ENCODE results near the gene TMEM11.

The TMEM11 gene

DNA sequence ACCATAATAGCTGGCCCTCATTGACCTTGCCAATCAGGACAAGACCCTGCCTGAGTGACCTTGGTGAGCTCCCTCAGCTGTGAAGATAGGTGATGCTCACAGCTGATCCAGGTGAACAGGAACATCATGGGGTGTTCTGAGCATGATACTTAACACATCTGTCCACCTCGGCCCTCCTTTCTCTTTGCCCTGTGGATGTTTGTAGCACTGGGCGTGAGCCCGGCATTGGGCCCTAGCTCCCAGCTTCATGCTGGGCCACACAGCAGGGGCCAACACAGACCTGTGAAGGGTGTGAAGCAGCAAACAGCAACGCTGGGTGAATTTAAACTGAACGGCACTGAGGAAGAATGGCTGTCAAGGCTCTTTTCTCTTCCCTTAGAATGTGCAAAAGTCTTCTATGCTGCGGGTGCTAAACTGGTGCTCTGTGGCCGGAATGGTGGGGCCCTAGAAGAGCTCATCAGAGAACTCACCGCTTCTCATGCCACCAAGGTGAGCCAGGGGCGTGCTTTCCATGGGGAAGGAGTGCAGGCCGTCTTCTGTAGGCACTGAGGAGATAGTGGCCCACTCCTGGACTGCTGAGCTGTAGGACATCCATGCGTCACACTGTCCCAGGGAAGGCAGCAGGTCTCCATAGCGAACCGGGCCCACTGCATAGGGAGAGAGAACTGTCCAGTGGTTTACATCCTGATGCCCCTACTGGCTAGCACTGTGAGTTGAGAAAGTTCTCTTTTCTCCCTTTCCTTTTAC is 35.9 kb downstream of the TMEM11 start:
- DNase-seq, result no peak

DNA sequence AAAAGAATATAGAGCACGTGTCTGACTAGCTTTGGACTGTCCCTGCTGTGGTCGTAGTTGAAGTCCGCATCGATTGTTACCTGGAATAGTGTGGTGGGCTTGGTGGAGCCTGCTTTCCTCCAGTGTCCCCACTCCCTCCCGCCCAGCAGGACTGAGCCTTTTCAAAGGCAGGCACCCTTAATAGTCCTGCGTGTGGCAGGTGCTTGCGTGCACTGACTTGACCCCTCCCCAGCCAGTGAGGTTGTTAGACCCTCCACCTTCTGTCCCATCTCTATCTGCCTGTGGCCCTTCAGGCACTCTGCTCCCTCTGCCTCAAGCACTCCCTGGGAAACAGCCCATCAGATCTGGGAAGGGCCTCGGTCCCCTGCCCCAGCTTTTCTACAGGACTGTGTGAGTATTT is 36.6 kb downstream of the TMEM11 start:
- DNase-seq, result no peak

DNA sequence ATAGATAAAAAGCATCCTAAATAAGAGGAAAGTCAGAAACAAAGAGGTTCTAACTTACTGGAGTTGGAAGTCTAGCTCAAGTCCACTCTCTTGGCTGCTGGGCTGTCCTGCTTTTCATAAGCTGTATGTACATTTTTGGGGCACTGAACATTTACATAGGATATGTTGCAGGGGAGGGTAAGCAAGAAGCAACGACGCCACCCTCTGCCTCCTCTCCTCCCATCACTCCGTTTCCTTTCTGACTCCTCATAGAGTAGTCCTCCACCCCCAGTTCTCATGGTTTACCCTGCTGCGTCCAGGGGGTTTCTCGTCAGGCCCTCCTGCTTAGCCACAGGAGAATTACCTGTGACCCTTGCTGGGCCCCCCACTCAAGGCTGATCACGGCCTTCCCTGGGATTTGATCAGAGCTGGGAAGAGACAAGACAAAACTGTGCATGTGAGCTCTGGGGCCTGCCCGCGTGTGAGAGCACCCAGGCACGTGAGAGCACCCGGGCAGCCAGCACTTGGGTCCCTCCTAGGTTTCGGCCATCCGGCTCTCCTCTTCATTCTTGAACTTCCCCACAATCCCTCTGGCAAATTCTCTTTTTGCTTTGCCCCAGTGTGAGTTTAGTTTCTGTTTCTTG is 37.1 kb downstream of the TMEM11 start:
- DNase-seq, result no peak

DNA sequence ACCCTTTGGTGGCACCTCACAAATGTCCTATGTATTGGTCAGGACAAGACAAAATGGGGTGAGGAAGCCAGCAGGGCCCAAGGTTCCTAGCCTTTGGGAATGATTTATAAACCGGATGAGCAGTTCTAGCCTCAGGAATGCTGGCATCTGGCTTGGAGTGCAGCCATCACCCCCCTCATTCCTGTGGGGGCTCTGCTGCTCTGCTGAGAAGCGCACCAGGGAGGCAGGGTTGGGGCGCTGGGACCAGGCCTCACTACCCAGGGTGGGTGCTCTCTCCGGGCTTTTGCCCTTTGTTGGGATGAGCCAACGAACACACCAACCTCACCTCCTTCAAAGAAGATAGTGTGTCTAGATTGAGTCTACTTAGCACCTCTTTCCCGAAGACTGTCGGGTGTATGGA is 39.2 kb downstream of the TMEM11 start:
- peak; percentile 84 for DNase-seq

DNA sequence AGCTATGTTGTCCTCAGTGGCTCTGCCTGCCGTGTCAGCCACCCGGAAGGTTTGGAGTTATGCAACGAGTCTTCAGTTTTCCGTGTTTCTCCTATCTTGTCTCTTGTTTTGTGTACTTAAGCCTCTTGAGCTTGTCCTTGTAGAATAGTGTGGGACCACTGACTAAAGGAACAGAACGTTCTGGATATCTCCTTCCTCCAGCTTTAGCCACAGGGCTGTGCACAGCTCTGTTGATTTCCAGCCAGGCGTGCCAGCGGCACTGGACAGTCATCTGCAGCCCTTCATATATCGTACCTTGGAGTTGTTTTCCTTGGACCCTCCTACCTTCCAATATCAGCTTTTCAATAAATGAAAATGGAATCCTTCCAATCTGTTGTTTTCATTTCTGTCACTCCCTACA is 39.8 kb downstream of the TMEM11 start:
- no peak for DNase-seq

DNA sequence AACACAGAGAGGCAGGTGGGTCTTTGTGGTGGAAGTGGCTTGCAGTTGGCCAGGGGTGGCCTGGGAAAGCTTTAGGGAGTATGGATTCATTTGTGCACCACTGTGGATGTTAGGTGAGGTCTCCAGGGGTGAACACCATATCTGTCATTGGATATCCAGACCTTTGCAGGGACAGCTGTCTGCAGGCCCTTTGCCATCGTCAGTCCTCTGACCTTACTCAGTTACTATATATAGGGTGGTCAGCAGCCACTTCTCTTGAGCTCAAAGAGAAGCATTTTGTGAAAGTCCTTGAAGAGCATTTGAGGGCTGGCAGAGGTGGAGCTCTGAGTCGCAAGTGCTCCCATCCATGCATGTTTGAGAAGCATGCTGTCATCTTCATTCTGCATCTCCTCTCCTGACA is 40.4 kb downstream of the TMEM11 start:
- no peak for DNase-seq

DNA sequence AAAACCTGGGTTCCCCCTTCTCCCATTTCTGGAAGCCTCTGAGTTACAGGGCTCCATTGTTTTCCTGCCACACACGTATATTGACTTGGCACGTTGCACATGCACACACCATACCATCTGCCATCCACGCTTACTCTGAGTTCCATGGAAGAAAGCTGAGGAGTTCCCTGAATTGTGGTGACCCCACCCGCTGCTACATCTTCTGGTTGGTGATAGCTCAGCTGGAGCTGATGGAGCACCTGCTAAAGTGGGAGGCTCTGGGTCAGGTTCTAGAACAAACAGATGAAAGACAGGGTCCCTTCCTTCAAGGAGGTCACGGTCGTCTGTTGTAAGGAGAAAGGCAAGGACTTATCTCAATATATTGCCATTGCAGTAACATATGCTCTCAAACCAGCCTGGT is 41.1 kb downstream of the TMEM11 start:
- no peak for DNase-seq

DNA sequence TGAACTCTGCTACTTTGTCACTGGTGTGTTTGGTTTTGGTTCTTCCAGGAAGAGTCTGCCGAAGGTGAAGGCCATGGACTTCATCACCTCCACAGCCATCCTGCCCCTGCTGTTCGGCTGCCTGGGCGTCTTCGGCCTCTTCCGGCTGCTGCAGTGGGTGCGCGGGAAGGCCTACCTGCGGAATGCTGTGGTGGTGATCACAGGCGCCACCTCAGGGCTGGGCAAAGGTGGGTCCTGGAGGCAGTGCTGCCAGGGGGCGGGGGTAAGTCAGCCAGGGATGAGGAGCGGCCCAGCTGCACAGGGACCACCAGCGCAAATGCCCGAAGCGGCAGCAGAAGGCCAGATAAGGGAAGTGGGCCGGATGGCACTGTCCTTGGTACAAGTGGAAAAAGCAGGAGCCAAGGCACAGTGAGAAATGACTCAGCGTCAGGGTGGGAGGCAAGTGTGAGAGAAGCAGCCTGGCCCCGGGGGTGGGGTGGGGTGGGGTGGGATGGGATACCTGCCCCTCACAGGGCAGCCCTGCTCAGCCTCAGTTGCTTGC is 41.9 kb downstream of the TMEM11 start:
- no peak for DNase-seq

DNA sequence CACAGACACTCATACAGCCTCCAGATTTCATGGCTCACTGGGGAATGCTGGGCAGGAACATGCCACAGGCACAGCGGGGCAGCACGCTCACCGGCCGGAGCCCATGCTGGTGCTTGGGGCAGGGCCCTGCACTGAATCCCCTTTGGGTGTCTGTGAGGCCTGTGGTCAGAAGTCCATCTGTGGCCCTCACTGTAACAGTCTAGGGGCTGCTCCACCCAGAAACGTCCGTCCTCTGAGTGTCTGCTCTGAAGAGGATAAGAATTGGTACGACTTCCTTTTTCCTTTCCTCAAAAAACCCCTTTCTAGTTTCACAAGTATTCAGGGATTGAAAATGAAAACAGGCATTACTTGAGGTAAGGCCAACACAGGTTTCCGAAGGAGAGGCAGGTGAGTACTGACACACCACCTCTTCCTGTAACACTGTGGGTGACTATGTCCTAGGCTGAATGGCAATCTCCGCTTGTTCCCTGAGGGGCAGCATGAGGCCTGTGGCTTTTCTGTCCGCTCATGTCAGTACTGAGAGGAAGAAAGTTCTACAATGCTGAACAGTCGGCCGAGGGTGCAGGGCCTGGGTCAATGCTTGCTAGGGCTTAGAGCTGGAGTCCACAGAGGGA is 42.5 kb downstream of the TMEM11 start:
- no peak for DNase-seq

DNA sequence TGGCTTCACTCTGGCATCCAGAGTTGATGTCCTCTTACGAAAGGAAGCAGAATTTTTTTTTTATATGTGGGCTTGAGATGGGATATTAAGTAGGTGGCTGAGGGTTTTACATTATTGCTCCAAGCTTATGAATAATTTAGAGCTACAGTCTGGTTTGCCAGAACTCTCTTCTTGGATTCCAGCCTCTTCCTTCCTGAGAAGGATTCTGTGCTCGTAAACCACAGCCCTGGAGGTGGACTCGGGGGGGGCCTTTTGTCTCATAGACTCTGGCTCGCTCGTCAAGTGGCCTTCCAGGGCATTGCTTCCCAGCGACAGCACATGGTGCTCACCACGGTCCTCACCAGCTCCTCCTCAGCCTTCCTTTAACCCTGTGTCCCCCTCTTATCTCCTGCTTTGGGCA is 43.2 kb downstream of the TMEM11 start:
- no peak for DNase-seq

DNA sequence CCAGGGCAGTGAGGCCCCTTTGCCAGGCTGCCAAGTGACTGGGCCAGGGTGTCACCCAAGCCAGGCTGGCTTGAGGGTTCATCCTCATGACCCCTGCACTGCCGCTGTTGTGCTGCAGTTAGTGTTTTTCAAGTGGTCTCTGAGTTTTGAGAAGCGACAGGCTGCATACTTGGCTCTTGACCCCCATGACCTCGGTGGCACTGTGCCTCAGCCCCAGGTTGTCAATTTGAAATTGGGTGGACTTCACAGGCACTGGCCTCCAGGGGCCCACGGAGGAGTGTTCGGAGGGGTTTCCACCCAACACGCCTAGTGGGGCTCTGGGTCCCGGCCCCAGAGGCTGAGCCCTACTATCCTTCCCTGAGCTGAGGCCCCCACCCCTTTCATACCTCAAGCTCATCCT is 44.5 kb downstream of the TMEM11 start:
- DNase-seq, result no peak

DNA sequence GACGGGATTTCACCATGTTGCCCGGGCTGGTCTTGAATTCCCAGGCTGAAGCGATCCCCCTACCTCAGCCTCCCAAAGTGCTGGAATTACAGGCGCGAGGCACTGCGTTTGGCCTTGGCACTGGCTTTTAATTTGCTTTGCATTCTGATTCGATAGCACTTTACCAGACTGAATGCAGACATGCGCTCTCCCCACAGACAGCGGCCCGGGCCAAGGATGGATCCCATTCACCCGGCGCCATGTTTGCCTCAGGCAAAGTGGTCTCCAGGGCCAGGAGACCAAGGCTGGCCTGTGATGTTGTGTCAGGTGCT is 45.5 kb downstream of the TMEM11 start:
- no peak for DNase-seq

DNA sequence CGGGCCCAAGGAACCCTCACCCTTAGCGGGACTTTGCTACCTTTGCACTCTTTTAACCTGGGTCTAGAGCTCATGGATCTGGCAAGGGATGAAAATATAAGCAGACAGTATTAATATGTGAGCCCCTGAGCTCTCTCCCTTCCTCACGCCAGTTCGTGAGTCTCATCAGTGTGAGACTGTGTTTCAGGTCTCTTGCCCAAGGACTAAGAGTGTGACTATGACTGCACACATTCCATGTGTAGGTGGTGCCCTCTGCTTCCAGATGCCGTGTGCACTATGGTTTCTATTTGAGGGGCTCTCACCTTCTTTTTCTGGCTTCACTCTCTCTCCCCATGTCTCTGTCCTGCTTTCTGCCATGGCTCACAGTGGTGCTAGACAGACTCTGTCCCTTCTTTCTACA is 46.7 kb downstream of the TMEM11 start:
- peak; percentile 25 for DNase-seq

DNA sequence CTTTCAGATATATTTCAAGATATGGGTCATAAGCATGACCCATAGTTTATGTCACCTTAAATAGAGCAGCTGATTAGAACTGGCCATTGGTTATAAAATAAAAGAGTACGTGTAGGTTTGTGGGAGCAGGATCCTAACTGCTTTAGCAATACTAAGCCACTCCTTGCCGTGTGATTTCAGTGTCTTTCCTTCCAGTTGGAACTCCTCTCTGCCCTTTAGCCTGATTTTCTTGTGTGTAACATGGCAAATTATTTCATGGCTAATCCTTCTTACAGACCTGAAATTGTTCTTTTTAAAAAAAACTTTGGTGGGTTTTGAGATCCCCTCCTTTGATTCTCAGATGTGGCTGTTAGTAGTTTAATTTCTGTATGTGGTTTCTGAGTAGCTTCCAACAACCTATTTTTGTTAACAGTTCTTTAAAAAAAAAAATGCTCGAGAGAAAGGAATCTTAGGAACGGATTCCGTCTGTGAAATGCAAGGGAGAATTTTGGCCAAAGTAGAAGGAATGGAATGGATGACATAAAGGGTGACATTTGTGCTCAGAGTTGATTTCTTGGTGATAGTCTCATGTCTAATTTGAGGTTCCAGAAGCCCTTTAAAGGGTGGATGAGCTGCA is 47.3 kb downstream of the TMEM11 start:
- DNase-seq, result peak; percentile 79

DNA sequence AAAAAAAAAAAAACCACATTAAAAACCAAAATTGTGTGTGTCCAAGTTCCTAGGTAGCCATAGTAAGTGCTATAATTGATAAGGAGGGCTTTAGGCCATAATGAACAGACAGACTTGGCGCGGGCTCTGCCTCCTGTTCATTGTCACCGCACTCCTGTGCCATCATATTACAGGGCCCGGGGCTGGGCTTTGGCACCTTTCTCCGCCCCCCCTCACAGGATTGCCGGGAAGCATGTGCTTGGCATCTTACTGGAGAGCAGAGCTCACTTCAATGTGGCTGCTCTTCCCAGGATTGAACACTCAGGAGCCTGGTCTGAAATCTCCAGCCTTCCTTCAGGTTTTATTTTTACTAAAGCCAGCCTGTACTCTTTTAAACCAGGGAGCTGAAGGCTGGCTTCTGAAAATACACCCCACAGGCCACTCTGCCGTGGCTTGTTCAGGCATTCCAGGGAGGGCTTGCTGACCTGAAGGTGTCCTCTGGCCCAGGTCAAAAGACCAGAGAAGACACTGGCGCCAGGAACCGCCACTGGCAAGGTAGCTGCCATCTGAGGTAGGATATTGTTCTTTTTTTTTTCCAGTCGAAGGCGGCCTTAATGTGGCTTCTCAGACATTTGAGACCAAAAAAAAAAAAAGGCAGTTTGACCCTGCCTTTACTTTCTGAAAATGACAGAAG is 47.9 kb downstream of the TMEM11 start:
- DNase-seq, result no peak

DNA sequence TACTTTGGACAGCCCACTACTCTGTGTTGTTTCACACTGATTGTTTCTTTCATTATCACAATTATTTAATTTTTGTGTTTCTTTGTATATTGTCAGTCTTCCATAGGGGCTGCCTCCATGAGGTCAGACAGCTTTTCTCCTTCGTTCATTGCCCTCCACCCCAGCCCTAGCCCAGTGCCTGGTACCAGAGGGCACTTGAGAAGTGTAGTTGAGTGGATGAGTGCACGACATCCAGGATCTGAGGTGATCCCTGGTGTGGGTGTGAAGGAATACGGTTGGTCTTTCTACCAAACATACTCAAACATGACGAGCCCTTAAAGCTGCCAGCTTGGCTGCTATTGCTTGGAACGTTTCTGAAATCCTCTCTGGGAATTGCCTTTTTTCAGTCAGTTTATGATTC is 49.3 kb downstream of the TMEM11 start:
- no peak for DNase-seq

DNA sequence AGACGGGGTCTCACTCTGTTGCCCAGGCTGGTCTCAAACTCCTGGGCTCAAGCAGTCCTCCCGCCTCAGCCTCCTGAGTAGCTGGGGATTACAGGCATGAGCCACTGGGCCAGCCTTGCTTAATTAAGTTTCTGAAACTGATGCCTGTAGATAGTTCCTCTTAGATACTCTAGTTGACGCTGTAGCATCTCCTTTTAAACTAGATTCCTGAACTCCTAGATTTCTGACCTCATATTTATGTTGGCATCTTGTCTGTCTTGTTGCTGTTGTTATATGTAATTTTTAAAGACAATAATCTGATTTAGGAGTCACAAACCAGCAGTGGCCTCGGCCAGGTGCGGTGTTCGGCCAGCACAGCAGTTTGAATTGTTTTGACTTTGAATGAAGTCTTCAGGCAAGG is 49.7 kb downstream of the TMEM11 start:
- DNase-seq, result peak; percentile 10

DNA sequence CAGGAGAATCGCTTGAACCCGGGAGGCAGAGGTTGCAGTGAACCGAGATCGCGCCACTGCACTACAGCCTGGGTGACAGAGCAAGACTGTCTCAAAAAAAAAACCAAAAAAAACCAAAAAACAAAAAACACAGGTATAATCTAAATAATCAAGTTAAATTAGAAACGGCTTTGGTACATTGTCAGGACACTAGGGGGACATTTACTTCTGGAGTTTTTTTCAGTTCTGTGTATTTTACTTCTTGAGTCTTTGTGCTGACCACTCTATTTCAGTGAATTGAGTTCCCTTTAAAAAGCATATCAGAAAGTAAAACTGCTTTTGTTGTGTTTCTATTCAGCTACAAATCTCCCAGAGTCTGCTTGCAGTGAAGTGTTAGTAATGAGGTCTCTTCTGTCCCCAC is 50.9 kb downstream of the TMEM11 start:
- no peak for DNase-seq

DNA sequence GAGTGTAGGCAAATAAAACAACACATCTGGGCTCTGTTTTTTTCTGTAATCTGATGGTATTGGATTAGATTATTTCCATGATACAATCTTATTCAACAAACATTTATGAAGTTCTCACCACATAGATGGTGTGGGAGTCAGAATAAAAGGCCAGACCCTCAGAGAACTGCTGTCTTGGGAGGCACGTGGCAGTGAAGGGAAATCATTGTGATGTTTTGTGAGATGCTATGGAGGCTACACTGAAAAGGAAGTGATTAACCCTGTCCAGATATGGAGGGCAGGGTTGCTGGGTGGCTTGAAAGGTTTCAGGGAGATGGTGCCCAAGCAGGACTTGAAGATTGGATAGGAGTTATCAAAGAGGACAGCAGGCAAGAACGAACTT is 51.6 kb downstream of the TMEM11 start:
- no peak for DNase-seq

DNA sequence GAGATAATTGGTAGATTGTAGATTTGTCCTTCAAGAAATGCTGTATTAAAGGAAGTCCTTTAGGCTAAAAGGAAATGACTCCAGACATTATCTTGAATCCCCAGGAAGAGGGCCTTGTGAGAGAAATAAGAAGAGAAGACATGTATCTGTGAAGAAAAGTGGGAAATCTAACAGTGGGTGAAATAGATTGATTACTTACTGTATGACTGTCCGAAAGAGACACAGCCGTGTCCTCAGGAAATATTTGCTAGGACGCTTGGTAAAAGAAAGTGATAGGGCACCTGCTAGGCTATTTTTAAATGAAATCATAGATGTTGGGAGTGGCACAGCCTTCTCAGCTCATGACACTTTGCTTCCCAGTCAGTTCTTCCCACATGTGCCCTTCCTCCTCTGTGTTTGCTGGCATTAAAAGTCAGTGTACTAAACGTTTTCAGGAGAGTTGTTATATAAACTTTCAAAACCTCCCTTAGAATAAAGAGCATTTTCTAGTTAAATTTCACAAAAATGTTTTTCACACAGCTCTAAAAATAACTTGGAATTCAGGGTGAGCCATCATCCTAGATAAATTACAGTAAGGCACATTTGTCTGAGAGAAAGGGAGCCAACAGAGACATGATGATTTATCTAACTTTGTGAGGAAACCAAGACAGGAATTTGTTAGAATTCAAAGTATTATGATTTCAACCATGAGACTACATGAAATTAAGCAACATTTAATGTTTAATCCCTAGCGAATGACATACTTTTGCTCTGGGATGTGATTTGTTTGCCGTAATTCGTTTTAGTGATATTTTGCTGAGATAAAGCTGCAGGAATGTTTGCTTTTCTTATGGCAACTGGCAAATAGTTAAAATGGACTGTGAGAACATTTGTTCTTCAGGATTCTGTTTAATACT is 52.2 kb downstream of the TMEM11 start:
- DNase-seq, result peak; percentile 86

DNA sequence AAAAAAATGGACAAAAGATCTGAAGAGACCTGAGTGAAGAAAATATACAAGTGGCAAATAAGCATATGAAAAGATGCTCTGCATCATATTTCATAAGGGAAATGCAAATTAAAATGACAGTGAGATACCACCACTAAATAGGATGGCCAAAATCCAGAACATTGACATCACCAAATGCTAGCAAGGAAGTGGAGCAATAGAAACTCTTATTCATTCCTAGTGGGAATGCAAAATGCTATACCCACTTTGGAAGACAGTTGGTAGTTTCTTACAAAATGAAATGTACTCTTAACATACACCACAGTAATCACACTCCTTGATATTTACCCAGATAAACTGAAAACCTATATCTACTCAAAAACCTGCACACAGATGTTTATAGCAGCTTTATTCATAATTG is 53.6 kb downstream of the TMEM11 start:
- DNase-seq, result peak; percentile 21
